ENCODE data around the gene SLC35F4. TPM values are rescaled to one million over a fixed set of nuclear protein-coding genes. Genes with fewer than 3 reads are reported as not detected.

SLC35F4 gene
- polyA plus RNA-seq, 1 donor (not counting 4 experiments of a cell fraction or from before 2014, with no cell fraction given), result not detected

- Histone ChIP-seq H3K27ac (ENCODE audit: control insufficient read depth, insufficient read depth, low read length) (no peak overlapping the region), H3K4me3 (ENCODE audit: control insufficient read depth in 2 of 3, extremely low read depth in 1 of 3, insufficient read depth in 2 of 3, low read depth in 1 of 3, low read length in 3 of 3) (no peak overlapping the region), H3K36me3 (ENCODE audit: control insufficient read depth in 2 of 2, extremely low read depth in 1 of 2, insufficient read depth in 2 of 2, low read length in 2 of 2) (no peaks in the 10 kb centered on the region), H3K4me2 (ENCODE audit: control insufficient read depth, extremely low read depth, insufficient read depth, low read depth, low read length) (no peak overlapping the region), H3K79me2 (ENCODE audit: control insufficient read depth, insufficient read depth, low read length) (no peaks in the 10 kb centered on the region), H4K20me1 (ENCODE audit: control insufficient read depth, extremely low read depth, insufficient read depth, low read length) (no peaks in the 10 kb centered on the region), H3K9ac (ENCODE audit: control insufficient read depth, extremely low read depth, insufficient read depth, low read length) (no peak overlapping the region), H2AFZ (ENCODE audit: control insufficient read depth, low read length) (no peak overlapping the region), H3K9me3 (ENCODE audit: control insufficient read depth, low read depth, low read length) (no peaks in the 10 kb centered on the region), H3K9me1 (ENCODE audit: control insufficient read depth, extremely low read depth, insufficient read depth, low read length) (no peaks in the 10 kb centered on the region), H3K4me1 (ENCODE audit: control insufficient read depth, extremely low read depth, insufficient read depth, low read length) (peaks cover 13% of the 10 kb centered on the region), H3K27me3 (ENCODE audit: control insufficient read depth, extremely low read depth, insufficient read depth, low read length) (no peaks in the 10 kb centered on the region)
- FAIRE-seq (no peak), DNase-seq (ENCODE audit: low read depth, low spot score) (no peak)
- TF ChIP-seq CTCF (optimal IDR thresholded peaks at IDR 0.05 in 1 of 3, IDR thresholded peaks at IDR 0.05 in 1 of 3, conservative IDR thresholded peaks at IDR 0.05 in 1 of 3; ENCODE audit: extremely low read depth in 1 of 3, insufficient read depth in 2 of 3, low read length in 3 of 3) (no peak), EZH2 (IDR thresholded peaks at IDR 0.05; ENCODE audit: low read length) (no peak)
- dilution Hi-C loops (cut with MboI; ENCODE audit: extremely low pct_ligation_motif_present, low sequenced_read_pairs), result no loop called here
These were observed 33.9 kb downstream of the SLC35F4 start for GRCh38 chr14:57831981-57832380.

GRCh38 chr14:57828713-57829112 lies 37.2 kb downstream of the SLC35F4 start:
- no peaks in the 10 kb centered on the region for H3K9me3 ChIP-seq (ENCODE audit: control insufficient read depth, low read depth, low read length)
- TF ChIP-seq EZH2 (IDR thresholded peaks at IDR 0.05; ENCODE audit: low read length), result no peak
- TF ChIP-seq CTCF (optimal IDR thresholded peaks at IDR 0.05 in 1 of 3, IDR thresholded peaks at IDR 0.05 in 1 of 3, conservative IDR thresholded peaks at IDR 0.05 in 1 of 3; ENCODE audit: extremely low read depth in 1 of 3, insufficient read depth in 2 of 3, low read length in 3 of 3), result no peak
- no peaks in the 10 kb centered on the region for H3K36me3 ChIP-seq (ENCODE audit: control insufficient read depth in 2 of 2, extremely low read depth in 1 of 2, insufficient read depth in 2 of 2, low read length in 2 of 2)
- H3K9ac ChIP-seq (ENCODE audit: control insufficient read depth, extremely low read depth, insufficient read depth, low read length), result no peak overlapping the region
- peaks cover 10% of the 10 kb centered on the region for H3K4me1 ChIP-seq (ENCODE audit: control insufficient read depth, extremely low read depth, insufficient read depth, low read length)
- H3K4me2 ChIP-seq (ENCODE audit: control insufficient read depth, extremely low read depth, insufficient read depth, low read depth, low read length), result no peak overlapping the region
- dilution Hi-C loops (cut with MboI; ENCODE audit: extremely low pct_ligation_motif_present, low sequenced_read_pairs), result no loop called here
- no peaks in the 10 kb centered on the region for H3K27me3 ChIP-seq (ENCODE audit: control insufficient read depth, extremely low read depth, insufficient read depth, low read length)
- no peak overlapping the region for H2AFZ ChIP-seq (ENCODE audit: control insufficient read depth, low read length)
- no peaks in the 10 kb centered on the region for H3K79me2 ChIP-seq (ENCODE audit: control insufficient read depth, insufficient read depth, low read length)
- no peak overlapping the region for H3K27ac ChIP-seq (ENCODE audit: control insufficient read depth, insufficient read depth, low read length)
- FAIRE-seq (no peak), DNase-seq (ENCODE audit: low read depth, low spot score) (no peak)
- no peak overlapping the region for H3K4me3 ChIP-seq (ENCODE audit: control insufficient read depth in 2 of 3, extremely low read depth in 1 of 3, insufficient read depth in 2 of 3, low read depth in 1 of 3, low read length in 3 of 3)
- no peaks in the 10 kb centered on the region for H4K20me1 ChIP-seq (ENCODE audit: control insufficient read depth, extremely low read depth, insufficient read depth, low read length)
- H3K9me1 ChIP-seq (ENCODE audit: control insufficient read depth, extremely low read depth, insufficient read depth, low read length), result no peaks in the 10 kb centered on the region
